GM19467 (cell line): ENCODE results near the gene ZNF783.
"Not testable (repeated sequence)": the region's sequence is repeated elsewhere in the genome, so short reads cannot be mapped to it uniquely, and the experiment has no call there.

Experiments
- ATAC-seq: cut with Tn5 transposase; IDR thresholded peaks from one replicate; pipeline ENCODE4 v1.9.1; 2021; ENCODE audit warnings: mild to moderate bottlenecking, moderate library complexity; ENCODE audit not compliant: unreplicated experiment

The ZNF783 gene

DNA sequence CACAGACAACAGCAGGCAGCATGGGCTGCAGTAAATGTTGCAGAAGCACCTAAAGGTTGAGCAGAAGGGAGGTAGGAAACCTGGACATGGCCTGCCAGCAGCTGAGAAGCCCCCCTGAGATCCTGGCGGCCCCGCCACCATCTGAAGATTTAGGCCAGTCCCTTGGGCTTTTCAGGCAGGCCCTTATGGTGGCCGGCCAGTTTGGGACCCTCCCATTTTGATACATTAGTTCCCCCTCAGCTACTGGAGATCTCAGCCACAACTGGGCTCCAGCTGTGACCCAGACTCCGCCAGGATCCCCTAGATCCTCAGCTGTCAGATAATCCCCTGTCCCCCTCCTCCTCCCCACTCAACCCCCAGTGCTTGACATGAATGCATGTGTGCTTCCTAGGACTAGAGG, 34.4 kb downstream of the ZNF783 start:
- no peak for ATAC-seq

DNA sequence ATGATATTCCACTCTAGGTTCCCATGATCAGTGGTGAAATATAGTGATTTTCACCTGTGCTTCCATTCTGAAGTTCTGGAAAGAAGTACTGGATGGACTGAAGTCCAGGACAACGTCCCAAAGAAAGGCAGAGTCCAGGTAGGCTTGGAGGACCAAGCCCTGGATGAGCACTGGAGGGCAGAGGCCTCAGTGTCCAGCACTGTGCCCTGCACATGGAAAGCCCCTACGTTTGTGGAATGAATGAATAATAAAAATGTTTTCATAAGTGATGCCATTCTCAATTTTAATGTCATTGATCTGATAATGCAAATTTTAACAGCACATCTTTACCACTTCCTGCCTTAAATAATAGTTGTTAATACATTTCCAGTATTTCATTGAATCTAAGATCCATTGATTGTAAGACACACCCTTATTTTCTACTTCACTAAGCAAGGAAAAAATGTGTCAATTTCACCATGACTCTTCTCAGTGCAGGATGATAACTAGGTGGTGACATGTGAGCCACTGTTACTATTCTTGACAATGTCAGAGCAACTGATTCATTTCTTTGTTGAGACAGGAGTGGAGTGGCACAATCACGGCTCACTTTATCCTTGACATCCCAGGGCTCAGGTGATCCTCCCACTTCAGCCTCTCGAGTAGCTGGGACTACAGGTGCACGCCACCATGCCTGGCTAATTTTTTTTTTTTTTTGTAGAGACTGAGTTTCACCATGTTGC, 35.2 kb downstream of the ZNF783 start:
- ATAC-seq: no peak

DNA sequence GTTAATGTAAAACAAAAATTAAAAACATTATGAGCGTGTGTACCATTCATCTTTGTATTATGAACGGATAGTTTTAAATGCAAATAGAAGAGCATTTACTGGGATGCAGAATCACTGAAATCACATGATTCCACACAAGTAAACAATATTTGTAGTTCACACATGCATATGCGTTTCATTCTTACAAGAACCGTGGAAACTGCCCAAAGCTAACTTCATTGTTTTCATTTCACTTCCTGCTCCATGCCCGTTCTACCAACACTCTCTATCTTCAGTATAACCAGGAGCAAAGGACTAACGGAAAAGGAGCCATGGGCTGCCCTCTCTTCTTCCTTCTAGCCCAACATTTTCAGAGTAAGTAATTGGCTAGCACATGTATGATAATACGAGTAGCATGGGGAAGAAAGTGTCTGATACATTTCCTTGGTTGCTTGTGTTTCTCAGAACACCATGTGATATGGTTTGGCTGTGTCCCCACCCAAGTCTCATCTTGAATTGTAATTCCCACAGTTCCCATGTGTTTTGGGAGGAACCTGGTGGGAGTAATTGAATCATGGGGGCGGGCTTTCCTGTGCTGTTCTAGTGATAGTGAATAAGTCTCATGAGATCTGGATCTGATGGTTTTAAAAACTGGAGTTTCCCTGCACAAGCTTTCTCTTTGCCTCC, 38.8 kb downstream of the ZNF783 start:
- ATAC-seq: no peak

- ATAC-seq: no peak
These were observed 40.2 kb downstream of the ZNF783 start for GRCh38 chr7:149302222-149302621.

DNA sequence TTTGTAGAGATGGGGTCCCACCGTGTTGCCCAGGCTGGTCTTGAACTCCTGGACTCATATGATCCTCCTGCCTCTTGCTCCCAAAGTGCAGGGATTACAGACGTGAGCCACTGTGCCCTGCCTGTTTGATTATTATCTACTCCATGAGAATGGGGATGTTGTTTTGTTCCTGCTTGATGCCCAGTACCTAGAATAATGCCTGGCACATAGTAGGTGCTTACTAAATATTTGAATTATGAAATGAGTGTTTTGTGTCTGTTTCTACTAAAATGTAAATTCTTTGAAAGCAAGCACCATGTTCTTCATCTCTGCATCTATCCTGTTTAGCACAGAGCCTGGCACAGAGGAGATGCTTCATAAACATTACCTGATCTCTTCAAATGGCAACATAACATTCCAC, 40.9 kb downstream of the ZNF783 start:
- ATAC-seq: no peak

DNA sequence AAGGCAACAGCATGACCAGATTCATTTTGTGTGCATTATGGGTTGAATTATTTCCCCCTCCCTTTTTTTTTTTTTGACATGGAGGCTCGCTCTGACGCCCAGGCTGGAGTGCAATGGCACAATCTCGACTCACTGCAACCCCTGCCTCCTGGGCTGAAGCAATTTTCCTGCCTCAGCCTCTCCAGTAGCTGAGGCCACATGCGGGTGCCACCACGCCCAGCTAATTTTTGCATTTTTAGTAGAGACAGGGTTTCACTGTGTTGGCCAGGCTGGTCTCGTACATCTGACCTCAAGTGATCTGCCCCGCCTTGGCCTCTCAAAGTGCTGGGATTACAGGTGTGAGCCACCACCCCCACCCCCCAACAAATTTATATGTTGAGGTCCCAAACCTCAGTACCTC, 42.0 kb downstream of the ZNF783 start:
- no peak for ATAC-seq

GRCh38 chr7:149306854-149307253, 44.9 kb downstream of the ZNF783 start:
- ATAC-seq: no peak

- no peak for ATAC-seq
These were observed 45.9 kb downstream of the ZNF783 start for GRCh38 chr7:149307775-149308501.

DNA sequence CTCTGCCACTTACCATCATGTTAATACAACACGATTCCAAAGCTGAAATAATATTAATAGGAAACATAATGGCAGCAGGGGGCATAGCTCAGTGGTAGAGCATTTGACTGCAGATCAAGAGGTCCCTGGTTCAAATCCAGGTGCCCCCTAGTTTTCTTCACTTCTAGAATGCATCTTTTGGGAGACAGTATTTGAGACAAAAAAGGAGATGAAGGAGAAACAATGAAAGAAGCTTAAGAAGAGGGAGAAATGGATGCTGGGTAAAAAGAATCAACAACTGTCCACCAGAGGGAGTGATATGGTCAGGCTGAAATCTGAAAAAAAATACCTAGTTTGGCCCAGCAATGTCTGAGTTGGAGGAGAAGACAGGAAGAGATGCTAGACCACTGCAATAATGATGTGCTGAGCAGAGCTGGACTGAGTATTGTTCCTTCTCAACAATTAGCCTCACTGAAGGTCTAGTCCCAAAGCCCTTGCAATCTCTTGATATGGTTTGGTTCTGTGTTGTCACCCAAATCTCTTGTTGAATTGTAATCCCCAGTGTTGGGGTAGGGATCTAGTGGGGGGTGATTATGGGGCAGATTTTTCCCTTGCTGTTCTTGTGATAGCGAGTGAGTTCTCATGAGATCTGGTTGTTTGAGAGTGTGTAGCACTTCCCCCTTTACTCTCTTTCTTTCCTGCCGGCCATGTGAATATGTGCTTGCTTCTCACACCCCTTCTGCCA, 48.3 kb downstream of the ZNF783 start:
- no peak for ATAC-seq

DNA sequence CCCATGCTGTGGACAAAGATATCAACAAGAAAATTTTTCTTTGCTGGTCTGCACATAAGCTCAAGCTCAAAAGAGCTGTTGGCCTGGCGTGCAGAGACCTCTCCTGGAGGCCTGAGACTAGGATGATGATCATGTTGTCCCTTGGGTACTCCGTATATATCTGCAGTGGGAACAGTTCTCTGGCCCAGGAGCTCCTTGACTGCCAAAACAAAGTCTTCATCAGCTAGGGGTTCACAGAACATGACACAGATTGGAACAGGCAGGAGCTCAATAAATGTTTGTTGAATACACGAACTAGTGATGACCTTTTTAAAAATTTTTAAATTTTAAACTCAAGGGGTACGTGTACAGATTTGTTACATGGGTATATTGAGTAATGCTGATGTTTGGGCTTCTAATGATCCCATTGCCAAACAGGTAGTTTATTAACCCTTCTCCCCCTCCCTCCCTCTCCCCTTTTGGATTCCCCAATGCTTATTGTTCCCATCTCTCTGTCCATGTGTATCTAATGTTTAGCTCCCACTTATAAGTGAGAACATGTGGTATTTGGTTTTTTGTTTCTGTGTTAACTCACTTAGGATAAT, 49.1 kb downstream of the ZNF783 start:
- no peak for ATAC-seq

DNA sequence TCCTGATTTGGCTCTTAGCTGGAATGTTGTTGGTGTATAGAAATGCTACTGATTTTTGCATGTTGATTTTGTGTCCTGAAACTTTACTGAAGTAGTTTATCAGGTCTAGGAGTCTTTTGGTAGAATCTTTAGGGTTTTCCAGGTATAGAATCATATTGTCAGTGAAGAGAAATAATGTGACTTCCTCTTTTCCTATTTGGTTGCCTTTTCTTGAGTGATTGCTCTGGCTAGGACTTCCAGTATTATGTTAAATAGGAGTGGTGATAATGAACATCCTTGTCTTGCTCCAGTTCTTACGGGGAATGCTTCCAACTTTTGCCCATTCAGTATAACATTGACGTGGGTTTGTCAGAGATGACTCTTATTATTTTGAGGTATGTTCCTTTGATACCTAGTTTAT, 52.0 kb downstream of the ZNF783 start:
- no peak for ATAC-seq

- no peak for ATAC-seq
These were observed 54.6 kb downstream of the ZNF783 start for GRCh38 chr7:149316606-149317005.

GRCh38 chr7:149317496-149317895, 55.5 kb downstream of the ZNF783 start:
- no peak for ATAC-seq

DNA sequence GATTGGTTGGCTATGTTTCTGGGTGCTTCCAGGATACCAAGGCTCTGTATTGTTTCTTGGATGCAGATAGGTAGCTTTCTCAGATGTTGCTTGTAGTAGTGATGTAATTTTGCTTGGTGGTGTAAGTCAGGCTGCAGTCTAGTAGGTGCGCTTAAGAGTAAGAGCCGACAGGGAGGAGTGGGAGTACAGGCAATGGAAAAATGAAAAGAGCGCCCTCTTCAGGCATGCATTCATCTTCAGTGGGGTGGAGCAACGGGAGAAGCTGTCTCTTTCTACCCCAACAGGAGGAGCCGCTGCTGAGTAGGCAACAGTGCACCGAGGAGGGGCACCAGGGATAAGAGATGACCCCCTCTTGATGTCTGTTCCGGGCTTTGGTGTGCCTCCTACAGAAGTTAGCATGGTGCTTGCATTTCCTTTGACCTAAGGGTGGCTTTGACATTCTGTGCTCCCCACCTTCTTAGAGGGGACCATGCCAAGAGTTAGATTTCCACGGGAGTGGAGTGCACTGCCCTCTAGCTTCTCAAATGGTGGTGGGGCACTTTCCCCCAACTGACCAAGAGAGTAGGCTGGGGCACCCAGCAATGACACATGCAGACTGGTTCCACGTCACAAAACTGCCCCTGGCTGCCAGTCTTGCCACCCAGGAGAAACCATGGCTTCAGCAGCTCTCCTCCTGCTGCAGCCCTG, 56.1 kb downstream of the ZNF783 start:
- no peak for ATAC-seq

- no peak for ATAC-seq
These were observed 57.4 kb downstream of the ZNF783 start for GRCh38 chr7:149319376-149319775.

GRCh38 chr7:149320313-149321124, 58.5 kb downstream of the ZNF783 start:
- no peak for ATAC-seq

DNA sequence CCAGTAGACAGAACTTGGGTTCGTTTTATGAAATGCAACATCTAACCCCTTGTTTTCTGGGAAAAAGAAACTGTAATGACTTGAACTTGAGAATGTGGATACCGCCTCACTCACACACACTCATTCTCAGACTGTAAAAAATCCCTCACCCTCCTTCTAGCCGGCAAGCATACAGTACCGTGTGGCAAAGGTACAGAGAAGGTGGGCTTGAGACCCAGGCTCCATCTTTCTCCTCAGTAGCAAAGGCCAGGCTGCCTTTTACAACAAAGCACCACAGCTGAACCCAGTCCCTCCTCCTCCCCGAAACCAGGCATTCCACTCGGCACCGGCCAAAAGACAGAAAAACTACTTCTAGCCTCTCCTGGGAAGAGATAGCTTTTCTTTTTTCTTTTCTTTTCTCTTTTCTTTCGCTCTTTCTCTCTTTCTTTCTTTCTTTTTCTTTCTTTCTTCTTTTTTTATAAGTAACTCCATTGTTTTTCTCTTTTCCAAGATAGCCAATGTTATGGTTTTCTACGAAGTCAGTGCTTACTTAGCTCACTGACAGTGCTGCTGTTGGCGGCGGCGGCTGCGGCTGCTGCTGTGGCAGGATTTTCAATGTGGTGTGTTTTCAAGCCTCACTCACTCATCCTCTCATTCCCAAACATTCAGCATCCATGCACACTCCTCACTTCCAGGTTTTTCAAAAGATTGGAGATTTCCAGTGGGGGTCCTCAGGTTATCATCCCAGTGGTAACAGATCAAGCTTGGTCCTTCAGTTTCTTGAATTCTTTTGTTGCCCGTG, 59.3 kb downstream of the ZNF783 start:
- ATAC-seq: not testable (repeated sequence)

- no peak for ATAC-seq
These were observed 60.1 kb downstream of the ZNF783 start for GRCh38 chr7:149321978-149322541.
